ENCODE data around the gene OTOP3. TPM values are rescaled to one million over a fixed set of nuclear protein-coding genes. Genes with fewer than 3 reads are reported as not detected.
A peak's percentile ranks its signal among the peaks of the same experiment; 100 is the strongest.

The OTOP3 gene
- total and polyA plus RNA-seq, 2 donors (not counting 1 experiment from before 2014, with no cell fraction given) = not detected

DNA sequence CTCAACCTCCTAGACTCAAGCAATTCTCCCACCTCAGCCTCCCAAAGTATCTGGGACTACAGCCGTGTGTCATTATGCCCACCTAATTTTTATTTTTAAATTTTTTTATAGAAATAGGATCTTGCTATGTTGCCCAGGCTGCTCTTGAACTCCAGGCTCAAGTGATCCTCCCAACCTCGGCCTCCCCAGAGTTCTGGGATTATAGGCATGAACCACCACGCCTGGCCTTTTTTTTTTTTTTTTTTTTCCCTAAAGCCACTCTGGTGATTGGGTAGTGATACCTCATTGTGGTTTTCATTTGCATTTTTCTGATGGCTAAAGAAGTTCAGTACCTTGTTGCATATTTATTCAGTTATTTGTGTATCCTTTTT, 50.5 kb downstream of the OTOP3 start:
- Histone ChIP-seq H3K9me3 (ENCODE audit: control insufficient read depth, insufficient read depth, low read depth, low read length) (no peaks in the 10 kb centered on the region), H2AFZ (ENCODE audit: low read length) (no peak overlapping the region), H3K27me3 (ENCODE audit: control insufficient read depth, insufficient read depth, low read length) (no peaks in the 10 kb centered on the region), H3K4me1 (ENCODE audit: control insufficient read depth, extremely low read depth, insufficient read depth, low read length) (peaks cover 17% of the 10 kb centered on the region), H3K36me3 (ENCODE audit: control insufficient read depth, insufficient read depth, low read length) (no peaks in the 10 kb centered on the region), H4K20me1 (ENCODE audit: control insufficient read depth, extremely low read depth, insufficient read depth, low read length) (no peaks in the 10 kb centered on the region), H3K4me3 (replicated peaks in 1 of 4; ENCODE audit: control extremely low read depth in 1 of 4, insufficient read depth in 1 of 4, low read depth in 3 of 4, low read length in 4 of 4) (no peak overlapping the region), H3K79me2 (ENCODE audit: control insufficient read depth, insufficient read depth, low read length) (peaks cover 18% of the 10 kb centered on the region), H3K4me2 (ENCODE audit: extremely low read depth, insufficient read depth, low read length) (no peak overlapping the region), H3K9ac (ENCODE audit: insufficient read depth, low read length) (no peak overlapping the region), H3K27ac (ENCODE audit: insufficient read depth, low read length) (no peak overlapping the region)
- TF ChIP-seq CTCF (conservative IDR thresholded peaks at IDR 0.05 in 1 of 2, IDR thresholded peaks at IDR 0.05 in 1 of 2; ENCODE audit: low read depth in 1 of 2, low read length in 2 of 2) = no peak
- no peak for TF ChIP-seq EZH2 (IDR thresholded peaks at IDR 0.05; ENCODE audit: low read length, missing control alignments)
- no peak for DNase-seq (ENCODE audit: low read depth in 2 of 2)

DNA sequence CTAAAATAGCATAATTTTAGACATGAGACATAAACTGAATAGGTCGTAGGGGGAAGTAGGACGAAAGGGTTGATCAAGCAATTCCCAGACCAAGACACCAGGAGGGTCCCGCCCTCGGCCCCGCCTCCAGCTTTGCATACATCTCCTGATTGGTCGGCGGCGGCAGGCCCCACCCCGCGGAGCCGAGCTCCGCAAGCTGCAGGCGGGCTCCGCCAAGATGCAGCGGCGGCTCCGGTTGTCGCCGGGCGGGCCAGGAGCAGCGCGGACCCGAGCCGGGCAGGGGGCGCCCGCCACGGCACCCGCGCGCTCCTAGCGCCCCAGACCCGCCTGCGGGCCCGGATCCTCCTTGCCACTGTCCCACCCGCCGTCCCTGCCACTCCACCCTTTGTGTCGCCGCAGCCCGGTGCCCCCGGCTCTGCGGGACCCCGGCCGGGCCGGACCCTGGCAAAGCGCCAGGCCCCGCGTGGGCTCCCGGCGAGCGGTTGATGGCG, 51.8 kb downstream of the OTOP3 start, which contains the start of gene CDR2L:
CDR2L (plus strand) TSS at position 215 of the 491 bp plus-strand sequence. CDS start 412 bp downstream, outside the sequence.
- H4K20me1 ChIP-seq (ENCODE audit: control insufficient read depth, extremely low read depth, insufficient read depth, low read length) = no peaks in the 10 kb centered on the region
- peak; percentile 90 for DNase-seq (ENCODE audit: low read depth in 2 of 2)
- peak within 1 kb of the TSS; percentile 62 to 88 (median 69) for H3K4me3 ChIP-seq (replicated peaks in 1 of 4; ENCODE audit: control extremely low read depth in 1 of 4, insufficient read depth in 1 of 4, low read depth in 3 of 4, low read length in 4 of 4)
- TF ChIP-seq CTCF (conservative IDR thresholded peaks at IDR 0.05 in 1 of 2, IDR thresholded peaks at IDR 0.05 in 1 of 2; ENCODE audit: low read depth in 1 of 2, low read length in 2 of 2) (no peak), EZH2 (IDR thresholded peaks at IDR 0.05; ENCODE audit: low read length, missing control alignments) (no peak)
- peaks cover 18% of the 10 kb centered on the region for H3K79me2 ChIP-seq (ENCODE audit: control insufficient read depth, insufficient read depth, low read length)
- no peaks in the 10 kb centered on the region for H3K9me3 ChIP-seq (ENCODE audit: control insufficient read depth, insufficient read depth, low read depth, low read length)
- peak within 1 kb of the TSS; percentile 88 for H3K4me2 ChIP-seq (ENCODE audit: extremely low read depth, insufficient read depth, low read length)
- H3K27me3 ChIP-seq (ENCODE audit: control insufficient read depth, insufficient read depth, low read length) = no peaks in the 10 kb centered on the region
- H3K36me3 ChIP-seq (ENCODE audit: control insufficient read depth, insufficient read depth, low read length) = no peaks in the 10 kb centered on the region
- H3K27ac ChIP-seq (ENCODE audit: insufficient read depth, low read length) = peak within 1 kb of the TSS; percentile 95
- peak within 1 kb of the TSS; percentile 84 for H3K9ac ChIP-seq (ENCODE audit: insufficient read depth, low read length)
- H2AFZ ChIP-seq (ENCODE audit: low read length) = peak within 1 kb of the TSS; percentile 82
- H3K4me1 ChIP-seq (ENCODE audit: control insufficient read depth, extremely low read depth, insufficient read depth, low read length) = peaks cover 9% of the 10 kb centered on the region

DNA sequence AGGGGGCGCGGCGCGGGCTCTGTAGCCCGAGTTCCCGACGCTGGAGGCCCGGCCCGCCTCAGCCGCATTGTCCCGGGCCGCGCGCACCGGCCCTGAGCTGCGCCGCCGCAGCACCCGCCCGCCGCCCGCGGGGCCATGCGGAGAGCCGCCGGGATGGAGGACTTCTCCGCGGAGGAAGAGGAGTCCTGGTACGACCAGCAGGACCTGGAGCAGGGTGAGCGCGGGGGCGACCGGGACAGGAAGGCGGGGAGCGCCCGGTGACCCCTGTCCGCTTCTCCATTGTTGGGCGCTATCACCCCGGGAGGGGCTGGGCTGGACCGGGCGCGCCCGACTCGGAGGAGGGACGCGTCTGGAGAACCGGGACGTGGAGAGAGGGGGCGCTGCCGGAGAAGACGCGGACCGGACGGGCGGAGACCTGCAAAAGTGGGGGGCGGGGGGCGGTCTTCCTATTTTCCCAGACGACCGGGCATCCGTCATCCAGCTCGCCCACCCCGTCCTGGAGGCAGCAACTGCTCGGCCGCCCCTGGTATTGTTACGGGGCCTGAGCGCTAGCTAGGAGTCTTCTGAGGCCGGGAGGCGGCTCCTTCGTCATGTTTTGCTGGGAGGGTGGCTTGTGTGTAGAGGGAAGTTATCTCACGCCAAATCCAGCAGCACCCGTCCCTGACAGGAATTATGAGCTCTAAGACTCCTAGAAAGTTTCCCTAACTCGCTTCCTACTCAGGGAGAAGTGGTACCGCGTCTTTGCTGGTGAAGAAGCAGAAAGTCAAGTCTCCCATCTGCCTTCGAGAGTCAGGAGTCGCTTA, 52.4 kb downstream of the OTOP3 start:
- H4K20me1 ChIP-seq (ENCODE audit: control insufficient read depth, extremely low read depth, insufficient read depth, low read length) = no peaks in the 10 kb centered on the region
- H3K4me2 ChIP-seq (ENCODE audit: extremely low read depth, insufficient read depth, low read length) = peak overlapping the region; percentile 76
- peaks cover 7% of the 10 kb centered on the region for H3K4me1 ChIP-seq (ENCODE audit: control insufficient read depth, extremely low read depth, insufficient read depth, low read length)
- peak overlapping the region; percentile 82 for H2AFZ ChIP-seq (ENCODE audit: low read length)
- H3K27me3 ChIP-seq (ENCODE audit: control insufficient read depth, insufficient read depth, low read length) = no peaks in the 10 kb centered on the region
- no peaks in the 10 kb centered on the region for H3K9me3 ChIP-seq (ENCODE audit: control insufficient read depth, insufficient read depth, low read depth, low read length)
- DNase-seq (ENCODE audit: low read depth in 2 of 2) = peak; percentile 71 to 85
- H3K36me3 ChIP-seq (ENCODE audit: control insufficient read depth, insufficient read depth, low read length) = no peaks in the 10 kb centered on the region
- peaks cover 18% of the 10 kb centered on the region for H3K79me2 ChIP-seq (ENCODE audit: control insufficient read depth, insufficient read depth, low read length)
- peak overlapping the region; percentile 95 for H3K27ac ChIP-seq (ENCODE audit: insufficient read depth, low read length)
- H3K9ac ChIP-seq (ENCODE audit: insufficient read depth, low read length) = peak overlapping the region; percentile 84
- peak overlapping the region; percentile 62 to 88 (median 69) for H3K4me3 ChIP-seq (replicated peaks in 1 of 4; ENCODE audit: control extremely low read depth in 1 of 4, insufficient read depth in 1 of 4, low read depth in 3 of 4, low read length in 4 of 4)
- TF ChIP-seq EZH2 (IDR thresholded peaks at IDR 0.05; ENCODE audit: low read length, missing control alignments) = no peak
- peak; percentile 30 to 33 for TF ChIP-seq CTCF (conservative IDR thresholded peaks at IDR 0.05 in 1 of 2, IDR thresholded peaks at IDR 0.05 in 1 of 2; ENCODE audit: low read depth in 1 of 2, low read length in 2 of 2)
